ENCODE data around the gene RPL26. TPM values are rescaled to one million over a fixed set of nuclear protein-coding genes. Genes with fewer than 3 reads are reported as not detected.

RPL26 gene
- total RNA-seq, 1 donor, result 2,089 TPM

- no peaks in the 10 kb centered on the region for H3K79me2 ChIP-seq (ENCODE audit: insufficient read depth, low read length)
- H3K4me1 ChIP-seq (ENCODE audit: insufficient read depth, low read length), result peaks cover 15% of the 10 kb centered on the region
- no peak for DNase-seq (ENCODE audit: insufficient read length, low spot score, missing footprints)
- no peaks in the 10 kb centered on the region for H3K9me3 ChIP-seq (ENCODE audit: low read depth, low read length)
- H3K27ac ChIP-seq (ENCODE audit: low read depth, low read length), result no peak overlapping the region
- no peak overlapping the region for H3K4me2 ChIP-seq (ENCODE audit: insufficient read depth, low read length)
- H3K4me3 ChIP-seq (ENCODE audit: insufficient read depth, low read length), result no peak overlapping the region
- no peak overlapping the region for H2AFZ ChIP-seq (ENCODE audit: low read length)
- TF ChIP-seq CTCF (IDR thresholded peaks at IDR 0.05; ENCODE audit: extremely low read depth, low read depth, low read length), result no peak
- no peaks in the 10 kb centered on the region for H4K20me1 ChIP-seq (ENCODE audit: insufficient read depth, low read length)
- peaks cover 24% of the 10 kb centered on the region for H3K27me3 ChIP-seq (ENCODE audit: insufficient read depth, low read length)
- H3K36me3 ChIP-seq (ENCODE audit: insufficient read depth, low read length), result no peaks in the 10 kb centered on the region
Measured at GRCh38 chr17:8417806-8418205, 34.8 kb upstream of the RPL26 start.

- Histone ChIP-seq H3K36me3 (ENCODE audit: insufficient read depth, low read length) (no peaks in the 10 kb centered on the region), H2AFZ (ENCODE audit: low read length) (no peak overlapping the region), H3K79me2 (ENCODE audit: insufficient read depth, low read length) (no peaks in the 10 kb centered on the region), H3K27me3 (ENCODE audit: insufficient read depth, low read length) (peaks cover 24% of the 10 kb centered on the region), H3K4me1 (ENCODE audit: insufficient read depth, low read length) (peaks cover 3% of the 10 kb centered on the region), H3K4me3 (ENCODE audit: insufficient read depth, low read length) (no peak overlapping the region), H3K4me2 (ENCODE audit: insufficient read depth, low read length) (no peak overlapping the region), H3K27ac (ENCODE audit: low read depth, low read length) (no peak overlapping the region), H4K20me1 (ENCODE audit: insufficient read depth, low read length) (no peaks in the 10 kb centered on the region), H3K9me3 (ENCODE audit: low read depth, low read length) (no peaks in the 10 kb centered on the region)
- no peak for DNase-seq (ENCODE audit: insufficient read length, low spot score, missing footprints)
- no peak for TF ChIP-seq CTCF (IDR thresholded peaks at IDR 0.05; ENCODE audit: extremely low read depth, low read depth, low read length)
Measured at GRCh38 chr17:8413938-8414337, 30.9 kb upstream of the RPL26 start.

GRCh38 chr17:8413328-8413727 is 30.3 kb upstream of the RPL26 start:
- DNase-seq (ENCODE audit: insufficient read length, low spot score, missing footprints), result no peak
- no peak overlapping the region for H3K27ac ChIP-seq (ENCODE audit: low read depth, low read length)
- H3K9me3 ChIP-seq (ENCODE audit: low read depth, low read length), result no peaks in the 10 kb centered on the region
- H3K4me1 ChIP-seq (ENCODE audit: insufficient read depth, low read length), result peaks cover 3% of the 10 kb centered on the region
- peaks cover 24% of the 10 kb centered on the region for H3K27me3 ChIP-seq (ENCODE audit: insufficient read depth, low read length)
- no peaks in the 10 kb centered on the region for H3K79me2 ChIP-seq (ENCODE audit: insufficient read depth, low read length)
- no peak overlapping the region for H3K4me3 ChIP-seq (ENCODE audit: insufficient read depth, low read length)
- no peaks in the 10 kb centered on the region for H3K36me3 ChIP-seq (ENCODE audit: insufficient read depth, low read length)
- H2AFZ ChIP-seq (ENCODE audit: low read length), result no peak overlapping the region
- no peak for TF ChIP-seq CTCF (IDR thresholded peaks at IDR 0.05; ENCODE audit: extremely low read depth, low read depth, low read length)
- H3K4me2 ChIP-seq (ENCODE audit: insufficient read depth, low read length), result no peak overlapping the region
- H4K20me1 ChIP-seq (ENCODE audit: insufficient read depth, low read length), result no peaks in the 10 kb centered on the region

DNA sequence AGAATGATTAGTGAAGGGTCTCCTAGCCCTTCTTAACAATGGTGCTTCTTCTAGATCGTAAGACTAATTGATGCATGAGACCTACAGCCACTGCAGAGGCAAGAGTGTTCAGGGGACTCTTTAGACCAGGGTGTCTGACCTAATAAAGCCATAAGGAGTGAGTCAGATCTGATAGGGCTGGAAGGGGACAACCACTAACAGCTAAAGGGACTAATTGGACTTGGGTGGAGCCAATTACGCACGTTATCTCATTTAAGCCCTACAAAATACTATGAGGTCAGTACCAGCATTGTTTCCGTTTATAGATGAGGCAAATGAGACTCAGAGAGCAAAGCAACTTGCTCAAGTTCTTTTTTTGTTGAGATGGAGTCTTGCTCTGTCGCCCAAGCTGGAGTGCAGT is 29.1 kb upstream of the RPL26 start:
- no peak for TF ChIP-seq CTCF (IDR thresholded peaks at IDR 0.05; ENCODE audit: extremely low read depth, low read depth, low read length)
- no peak overlapping the region for H3K4me2 ChIP-seq (ENCODE audit: insufficient read depth, low read length)

More for the DNA sequence above, 29.1 kb upstream of the RPL26 start:
- H3K79me2 ChIP-seq (ENCODE audit: insufficient read depth, low read length), result no peaks in the 10 kb centered on the region
- H3K36me3 ChIP-seq (ENCODE audit: insufficient read depth, low read length), result no peaks in the 10 kb centered on the region
- DNase-seq (ENCODE audit: insufficient read length, low spot score, missing footprints), result no peak
- no peaks in the 10 kb centered on the region for H4K20me1 ChIP-seq (ENCODE audit: insufficient read depth, low read length)
- no peak overlapping the region for H3K27ac ChIP-seq (ENCODE audit: low read depth, low read length)
- no peak overlapping the region for H2AFZ ChIP-seq (ENCODE audit: low read length)
- H3K4me1 ChIP-seq (ENCODE audit: insufficient read depth, low read length), result peaks cover 3% of the 10 kb centered on the region
- no peak overlapping the region for H3K4me3 ChIP-seq (ENCODE audit: insufficient read depth, low read length)
- H3K27me3 ChIP-seq (ENCODE audit: insufficient read depth, low read length), result peaks cover 14% of the 10 kb centered on the region
- no peaks in the 10 kb centered on the region for H3K9me3 ChIP-seq (ENCODE audit: low read depth, low read length)
